HepG2 (cell line): ENCODE measurements around the gene ERFL. TPM values are rescaled to one million over a fixed set of nuclear protein-coding genes. Genes with fewer than 3 reads are reported as not detected.

Experiments
- HMG20B ChIP-seq: conservative IDR thresholded peaks from 2 replicates; pipeline ENCODE4 v1.6.1; 2016; ENCODE audit warnings: missing genetic modification reagents, missing compliant biosample characterization
- HOXA3 ChIP-seq: sonication (generic); formaldehyde crosslinking; IDR thresholded peaks from 2 replicates; pipeline ENCODE4 v1.5.0; 2020; ENCODE audit warnings: missing genetic modification reagents
- NCOA5 ChIP-seq: sonication (generic); formaldehyde crosslinking; IDR thresholded peaks from 2 replicates; pipeline ENCODE4 v1.4.0; 2020; ENCODE audit warnings: missing genetic modification reagents
- NFKBIZ ChIP-seq: IDR thresholded peaks from 2 replicates; pipeline ENCODE4 v1.6.1; 2018; ENCODE audit warnings: missing genetic modification reagents, missing compliant biosample characterization
- PCBP2 ChIP-seq: fragments of 200-400 bp; formaldehyde crosslinking; optimal IDR thresholded peaks from 2 replicates; pipeline ENCODE3; 2018; ENCODE audit warnings: low read length, low read depth; ENCODE audit not compliant: poor library complexity, severe bottlenecking
- RBM39 ChIP-seq: fragments of 200-400 bp; formaldehyde crosslinking; IDR thresholded peaks from one replicate; pipeline ENCODE4 v1.6.1; 2018; ENCODE audit warnings: antibody characterized with exemption, mild to moderate bottlenecking, low read depth, low read length; ENCODE audit not compliant: poor library complexity, severe bottlenecking
- RXRA ChIP-seq: sonication (generic); formaldehyde crosslinking; IDR thresholded peaks from 2 replicates; pipeline ENCODE4 v1.5.1; 2020; ENCODE audit warnings: missing genetic modification reagents
- SP2 ChIP-seq: sonication (generic); formaldehyde crosslinking; IDR thresholded peaks from 2 replicates; pipeline ENCODE4 v1.5.1; 2020; ENCODE audit warnings: mild to moderate bottlenecking, missing genetic modification reagents
- TAF1 ChIP-seq: sonication (generic); formaldehyde crosslinking; IDR thresholded peaks from 2 replicates; pipeline ENCODE4 v1.4.0; 2020; ENCODE audit warnings: missing genetic modification reagents
- ZNF121 ChIP-seq: sonication (generic); formaldehyde crosslinking; IDR thresholded peaks from 2 replicates; pipeline ENCODE4 v1.5.0; 2020; ENCODE audit warnings: mild to moderate bottlenecking, missing genetic modification reagents
- ZNF446 ChIP-seq: sonication (generic); formaldehyde crosslinking; IDR thresholded peaks from 2 replicates; pipeline ENCODE4 v1.5.0; 2020; ENCODE audit warnings: mild to moderate bottlenecking, missing genetic modification reagents
- ZNF598 ChIP-seq: sonication (generic); formaldehyde crosslinking; IDR thresholded peaks from 2 replicates; pipeline ENCODE4 v1.5.1; 2020; ENCODE audit warnings: mild to moderate bottlenecking, missing genetic modification reagents, borderline replicate concordance
- ZNF644 ChIP-seq: IDR thresholded peaks from 2 replicates; pipeline ENCODE4 v1.6.1; 2016; ENCODE audit warnings: low read depth
- ZNF652 ChIP-seq: IDR thresholded peaks from 2 replicates; pipeline ENCODE4 v1.6.1; 2016; ENCODE audit warnings: low read depth, borderline replicate concordance
- ZNF766 ChIP-seq: sonication (generic); formaldehyde crosslinking; IDR thresholded peaks from 2 replicates; pipeline ENCODE4 v1.5.0; 2020; ENCODE audit warnings: missing genetic modification reagents, borderline replicate concordance
- ZNF816 ChIP-seq: sonication (generic); formaldehyde crosslinking; IDR thresholded peaks from 2 replicates; pipeline ENCODE4 v1.8.0; 2022; ENCODE audit warnings: missing genetic modification reagents, mild to moderate bottlenecking, borderline replicate concordance
- polyA plus RNA-seq, 8 experiments: library from polyadenylated mRNA; depleted of rRNA in 3 of 8; stranded (reverse) in 7 of 8; unstranded in 1 of 8; fragments of >200 nt; fragmentation: Illumina TruSeq in 4 of 8; extraction: Trizol in 4 of 8; gene quantifications; 2 replicates each; pipeline versions ENCODE4 v1.2.1 to v1.2.3, GENCODE V29; 2011 to 2016; ENCODE audit warnings: low read depth in 4 of 8, missing spikeins in 1 of 8, mixed read lengths in 1 of 8; ENCODE audit not compliant: insufficient read depth in 1 of 8
- total RNA-seq, 5 experiments: library from RNA; depleted of rRNA; stranded (reverse); fragments of >200 nt; fragmentation: Illumina TruSeq; extraction: Trizol; gene quantifications; 2 replicates each; pipeline ENCODE4 v1.2.3, GENCODE V29; 2016; ENCODE audit warnings: low read depth in 1 of 5
- TF ChIP-seq, protein P1 (sequence below): sonication (generic); formaldehyde crosslinking; IDR thresholded peaks from 2 replicates; pipeline ENCODE4 v1.9.0; 2021; ENCODE audit warnings: missing genetic modification reagents, mild to moderate bottlenecking, borderline replicate concordance
- TF ChIP-seq, protein P2 (sequence below): sonication (generic); formaldehyde crosslinking; IDR thresholded peaks from 2 replicates; pipeline ENCODE4 v1.4.0; 2020; ENCODE audit warnings: mild to moderate bottlenecking, missing genetic modification reagents
- TF ChIP-seq, protein P3 (sequence below): sonication (generic); formaldehyde crosslinking; IDR thresholded peaks from 2 replicates; pipeline ENCODE4 v1.4.0; 2020; ENCODE audit warnings: low read depth, missing genetic modification reagents
- TF ChIP-seq, protein P4 (sequence below): IDR thresholded peaks from 2 replicates; pipeline ENCODE4 v1.6.1; 2016

The ERFL gene
- total and polyA plus RNA-seq, 2 of the 13 experiments (the other 11 are each of a cell fraction or from before 2014, with no cell fraction given) = not detected

DNA sequence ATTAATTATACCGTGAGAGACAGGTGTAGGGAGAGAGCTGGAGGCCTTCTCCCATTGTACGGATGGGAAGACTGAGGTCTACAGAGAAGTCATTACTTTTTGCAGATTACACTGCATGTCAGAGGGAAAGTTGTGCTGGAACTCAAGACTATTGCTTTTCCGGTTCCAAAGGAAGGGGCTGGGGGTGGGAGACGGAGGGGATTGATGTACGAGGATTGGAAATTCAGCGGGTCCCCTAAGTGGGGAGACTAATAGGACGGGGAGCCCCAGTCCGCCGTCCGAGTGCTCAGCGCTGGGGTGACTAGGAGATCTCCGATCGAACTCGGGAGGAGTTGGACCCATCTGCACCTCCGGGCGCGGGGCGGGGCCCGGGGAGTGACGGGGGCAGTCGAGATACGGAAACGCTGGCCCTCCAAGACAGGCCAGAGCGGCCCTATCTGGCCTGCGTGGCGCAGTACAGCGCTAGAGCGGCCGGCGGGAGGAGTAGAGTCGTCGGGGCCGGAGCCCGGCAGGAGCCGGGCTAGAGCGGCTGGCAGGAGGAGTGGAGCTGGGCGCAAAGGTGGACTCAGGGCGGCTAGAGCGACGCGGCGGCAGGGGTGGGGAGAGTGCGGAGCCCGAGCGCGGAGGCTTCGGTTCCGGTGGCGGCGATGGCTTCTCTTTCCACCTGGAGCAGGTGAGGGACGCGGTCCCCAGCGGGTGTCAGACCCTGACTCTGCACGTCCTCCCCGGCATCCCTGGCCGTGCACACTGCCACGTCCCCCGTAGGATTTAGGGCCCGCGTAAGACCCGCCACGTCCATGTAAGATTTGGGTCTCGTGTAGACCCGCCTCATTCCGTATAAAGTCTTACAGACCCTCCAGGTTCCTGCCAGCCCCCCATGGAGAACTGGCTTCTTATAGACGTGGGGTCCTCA lies 44.2 kb downstream of the ERFL start (continued):
- TF ChIP-seq RXRA (CRISPR knock-in tag) (peak; percentile 71), HMG20B (CRISPR knock-in tag) (0 out of 2 replicates have a peak, but pooled peaks have one; percentile 18), NCOA5 (CRISPR knock-in tag) (no peak), ZNF121 (CRISPR knock-in tag) (no peak), HOXA3 (CRISPR knock-in tag) (peak; percentile 93), PCBP2 (no peak), ZNF816 (CRISPR knock-in tag) (no peak), ZNF766 (no peak), ZNF598 (CRISPR knock-in tag) (no peak), ZNF652 (CRISPR knock-in tag) (no peak), TAF1 (CRISPR knock-in tag) (peak; percentile 70; the same call in 1 of the 2 replicates), ZNF446 (no peak), RBM39 (peak; percentile 34), ZNF644 (CRISPR knock-in tag) (no peak), SP2 (CRISPR knock-in tag) (peak; percentile 38; the same call in 1 of the 2 replicates), NFKBIZ (CRISPR knock-in tag) (no peak)
- TF ChIP-seq, protein P1, sequence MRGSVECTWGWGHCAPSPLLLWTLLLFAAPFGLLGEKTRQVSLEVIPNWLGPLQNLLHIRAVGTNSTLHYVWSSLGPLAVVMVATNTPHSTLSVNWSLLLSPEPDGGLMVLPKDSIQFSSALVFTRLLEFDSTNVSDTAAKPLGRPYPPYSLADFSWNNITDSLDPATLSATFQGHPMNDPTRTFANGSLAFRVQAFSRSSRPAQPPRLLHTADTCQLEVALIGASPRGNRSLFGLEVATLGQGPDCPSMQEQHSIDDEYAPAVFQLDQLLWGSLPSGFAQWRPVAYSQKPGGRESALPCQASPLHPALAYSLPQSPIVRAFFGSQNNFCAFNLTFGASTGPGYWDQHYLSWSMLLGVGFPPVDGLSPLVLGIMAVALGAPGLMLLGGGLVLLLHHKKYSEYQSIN (CRISPR knock-in tag) = no peak
- TF ChIP-seq, protein P2, sequence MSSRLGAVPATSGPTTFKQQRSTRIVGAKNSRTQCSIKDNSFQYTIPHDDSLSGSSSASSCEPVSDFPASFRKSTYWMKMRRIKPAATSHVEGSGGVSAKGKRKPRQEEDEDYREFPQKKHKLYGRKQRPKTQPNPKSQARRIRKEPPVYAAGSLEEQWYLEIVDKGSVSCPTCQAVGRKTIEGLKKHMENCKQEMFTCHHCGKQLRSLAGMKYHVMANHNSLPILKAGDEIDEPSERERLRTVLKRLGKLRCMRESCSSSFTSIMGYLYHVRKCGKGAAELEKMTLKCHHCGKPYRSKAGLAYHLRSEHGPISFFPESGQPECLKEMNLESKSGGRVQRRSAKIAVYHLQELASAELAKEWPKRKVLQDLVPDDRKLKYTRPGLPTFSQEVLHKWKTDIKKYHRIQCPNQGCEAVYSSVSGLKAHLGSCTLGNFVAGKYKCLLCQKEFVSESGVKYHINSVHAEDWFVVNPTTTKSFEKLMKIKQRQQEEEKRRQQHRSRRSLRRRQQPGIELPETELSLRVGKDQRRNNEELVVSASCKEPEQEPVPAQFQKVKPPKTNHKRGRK (CRISPR knock-in tag) = no peak
- TF ChIP-seq, protein P3, sequence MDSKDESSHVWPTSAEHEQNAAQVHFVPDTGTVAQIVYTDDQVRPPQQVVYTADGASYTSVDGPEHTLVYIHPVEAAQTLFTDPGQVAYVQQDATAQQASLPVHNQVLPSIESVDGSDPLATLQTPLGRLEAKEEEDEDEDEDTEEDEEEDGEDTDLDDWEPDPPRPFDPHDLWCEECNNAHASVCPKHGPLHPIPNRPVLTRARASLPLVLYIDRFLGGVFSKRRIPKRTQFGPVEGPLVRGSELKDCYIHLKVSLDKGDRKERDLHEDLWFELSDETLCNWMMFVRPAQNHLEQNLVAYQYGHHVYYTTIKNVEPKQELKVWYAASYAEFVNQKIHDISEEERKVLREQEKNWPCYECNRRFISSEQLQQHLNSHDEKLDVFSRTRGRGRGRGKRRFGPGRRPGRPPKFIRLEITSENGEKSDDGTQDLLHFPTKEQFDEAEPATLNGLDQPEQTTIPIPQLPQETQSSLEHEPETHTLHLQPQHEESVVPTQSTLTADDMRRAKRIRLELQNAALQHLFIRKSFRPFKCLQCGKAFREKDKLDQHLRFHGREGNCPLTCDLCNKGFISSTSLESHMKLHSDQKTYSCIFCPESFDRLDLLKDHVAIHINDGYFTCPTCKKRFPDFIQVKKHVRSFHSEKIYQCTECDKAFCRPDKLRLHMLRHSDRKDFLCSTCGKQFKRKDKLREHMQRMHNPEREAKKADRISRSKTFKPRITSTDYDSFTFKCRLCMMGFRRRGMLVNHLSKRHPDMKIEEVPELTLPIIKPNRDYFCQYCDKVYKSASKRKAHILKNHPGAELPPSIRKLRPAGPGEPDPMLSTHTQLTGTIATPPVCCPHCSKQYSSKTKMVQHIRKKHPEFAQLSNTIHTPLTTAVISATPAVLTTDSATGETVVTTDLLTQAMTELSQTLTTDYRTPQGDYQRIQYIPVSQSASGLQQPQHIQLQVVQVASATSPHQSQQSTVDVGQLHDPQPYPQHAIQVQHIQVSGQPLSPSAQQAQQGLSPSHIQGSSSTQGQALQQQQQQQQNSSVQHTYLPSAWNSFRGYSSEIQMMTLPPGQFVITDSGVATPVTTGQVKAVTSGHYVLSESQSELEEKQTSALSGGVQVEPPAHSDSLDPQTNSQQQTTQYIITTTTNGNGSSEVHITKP = peak; percentile 70
- TF ChIP-seq, protein P4, sequence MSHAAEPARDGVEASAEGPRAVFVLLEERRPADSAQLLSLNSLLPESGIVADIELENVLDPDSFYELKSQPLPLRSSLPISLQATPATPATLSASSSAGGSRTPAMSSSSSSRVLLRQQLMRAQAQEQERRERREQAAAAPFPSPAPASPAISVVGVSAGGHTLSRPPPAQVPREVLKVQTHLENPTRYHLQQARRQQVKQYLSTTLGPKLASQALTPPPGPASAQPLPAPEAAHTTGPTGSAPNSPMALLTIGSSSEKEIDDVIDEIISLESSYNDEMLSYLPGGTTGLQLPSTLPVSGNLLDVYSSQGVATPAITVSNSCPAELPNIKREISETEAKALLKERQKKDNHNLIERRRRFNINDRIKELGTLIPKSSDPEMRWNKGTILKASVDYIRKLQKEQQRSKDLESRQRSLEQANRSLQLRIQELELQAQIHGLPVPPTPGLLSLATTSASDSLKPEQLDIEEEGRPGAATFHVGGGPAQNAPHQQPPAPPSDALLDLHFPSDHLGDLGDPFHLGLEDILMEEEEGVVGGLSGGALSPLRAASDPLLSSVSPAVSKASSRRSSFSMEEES (CRISPR knock-in tag) = peak; percentile 61; the same call in 1 of the 2 replicates
